SU-DHL-6 (cell line): ENCODE results near the gene RNU2-63P.

Source experiments
- EZH2phosphoT487 ChIP-seq: fragments of 200-600 bp; sonication (generic), shearing (Covaris generic); conservative IDR thresholded peaks from 2 replicates; pipeline ENCODE4 v1.6.1; 2018; ENCODE audit warnings: mild to moderate bottlenecking, antibody characterized with exemption, low read length, moderate library complexity, mixed read lengths
- TF ChIP-seq, protein P1 (sequence below): fragments of 200-600 bp; sonication (generic); IDR thresholded peaks from one replicate; pipeline ENCODE4 v1.5.1; 2017; ENCODE audit warnings: antibody characterized with exemption, mild to moderate bottlenecking, low read length, moderate library complexity; ENCODE audit not compliant: insufficient read depth, poor library complexity, severe bottlenecking

DNA sequence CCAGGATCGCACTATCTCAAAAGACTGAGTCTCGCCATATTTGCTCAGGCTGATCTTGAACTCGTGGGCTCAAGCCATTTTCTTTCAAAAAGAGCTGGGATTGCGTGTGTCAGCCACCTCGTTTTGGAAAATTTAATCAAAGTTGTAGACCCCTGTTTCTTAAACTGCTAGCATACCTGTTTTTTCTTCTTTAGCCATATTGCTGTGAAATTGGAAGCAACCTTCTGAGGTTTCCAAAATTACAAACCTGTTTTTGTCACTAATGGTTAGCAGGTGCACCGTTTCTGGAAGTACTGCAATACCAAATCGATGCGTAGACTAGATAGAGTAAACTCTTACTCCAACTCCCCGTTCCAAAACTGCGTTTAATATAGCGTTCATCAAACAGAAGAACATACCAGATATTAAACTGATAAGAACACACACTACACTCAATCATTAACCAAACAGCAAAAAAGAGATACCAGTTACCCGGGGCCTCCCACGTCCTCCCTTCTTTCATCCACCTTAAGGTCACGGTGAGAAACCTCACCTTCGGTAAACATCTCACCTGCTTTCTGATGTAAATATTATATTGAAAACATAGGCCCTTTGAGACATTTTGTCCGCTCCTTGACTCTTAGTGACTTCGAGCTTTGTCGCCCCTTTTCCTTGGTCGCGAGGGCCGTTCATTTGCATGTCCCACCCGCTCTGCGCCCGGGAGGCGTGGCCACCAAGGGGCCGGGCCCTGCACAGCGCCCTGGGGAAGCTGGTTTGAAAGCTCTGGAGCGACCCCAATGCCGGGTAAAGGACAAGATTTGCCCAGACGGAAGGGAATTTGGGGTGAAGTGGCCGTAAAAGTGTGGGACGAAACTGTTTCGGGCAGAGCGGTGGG is at the start of gene RNU2-63P:
- TF ChIP-seq, protein P1, sequence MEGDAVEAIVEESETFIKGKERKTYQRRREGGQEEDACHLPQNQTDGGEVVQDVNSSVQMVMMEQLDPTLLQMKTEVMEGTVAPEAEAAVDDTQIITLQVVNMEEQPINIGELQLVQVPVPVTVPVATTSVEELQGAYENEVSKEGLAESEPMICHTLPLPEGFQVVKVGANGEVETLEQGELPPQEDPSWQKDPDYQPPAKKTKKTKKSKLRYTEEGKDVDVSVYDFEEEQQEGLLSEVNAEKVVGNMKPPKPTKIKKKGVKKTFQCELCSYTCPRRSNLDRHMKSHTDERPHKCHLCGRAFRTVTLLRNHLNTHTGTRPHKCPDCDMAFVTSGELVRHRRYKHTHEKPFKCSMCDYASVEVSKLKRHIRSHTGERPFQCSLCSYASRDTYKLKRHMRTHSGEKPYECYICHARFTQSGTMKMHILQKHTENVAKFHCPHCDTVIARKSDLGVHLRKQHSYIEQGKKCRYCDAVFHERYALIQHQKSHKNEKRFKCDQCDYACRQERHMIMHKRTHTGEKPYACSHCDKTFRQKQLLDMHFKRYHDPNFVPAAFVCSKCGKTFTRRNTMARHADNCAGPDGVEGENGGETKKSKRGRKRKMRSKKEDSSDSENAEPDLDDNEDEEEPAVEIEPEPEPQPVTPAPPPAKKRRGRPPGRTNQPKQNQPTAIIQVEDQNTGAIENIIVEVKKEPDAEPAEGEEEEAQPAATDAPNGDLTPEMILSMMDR: no peak
- TF ChIP-seq EZH2phosphoT487: no peak
